ENCODE data around the gene VKORC1L1.
"Not testable (repeated sequence)": the region's sequence is repeated elsewhere in the genome, so short reads cannot be mapped to it uniquely, and the experiment has no call there.

Gene VKORC1L1

DNA sequence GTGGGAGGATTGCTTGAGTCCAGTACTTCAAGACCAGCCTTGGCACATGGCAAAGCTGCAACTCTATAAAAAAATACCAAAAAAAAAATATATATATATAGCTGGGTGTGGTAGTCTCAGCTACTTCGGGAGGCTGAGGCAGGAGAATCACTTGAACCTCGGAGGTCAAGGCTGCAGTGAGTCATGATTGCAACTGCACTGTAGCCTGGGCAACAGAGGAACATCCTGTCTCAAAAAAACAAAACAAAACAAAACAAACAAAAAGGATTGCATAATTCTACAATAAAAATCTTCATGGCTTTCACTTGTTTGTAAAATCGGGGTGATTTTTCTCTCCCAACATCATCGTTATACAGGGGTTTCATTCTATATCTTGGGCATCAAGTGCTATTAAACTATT, 74.0 kb downstream of the VKORC1L1 start:
- DNase-seq, result no peak

DNA sequence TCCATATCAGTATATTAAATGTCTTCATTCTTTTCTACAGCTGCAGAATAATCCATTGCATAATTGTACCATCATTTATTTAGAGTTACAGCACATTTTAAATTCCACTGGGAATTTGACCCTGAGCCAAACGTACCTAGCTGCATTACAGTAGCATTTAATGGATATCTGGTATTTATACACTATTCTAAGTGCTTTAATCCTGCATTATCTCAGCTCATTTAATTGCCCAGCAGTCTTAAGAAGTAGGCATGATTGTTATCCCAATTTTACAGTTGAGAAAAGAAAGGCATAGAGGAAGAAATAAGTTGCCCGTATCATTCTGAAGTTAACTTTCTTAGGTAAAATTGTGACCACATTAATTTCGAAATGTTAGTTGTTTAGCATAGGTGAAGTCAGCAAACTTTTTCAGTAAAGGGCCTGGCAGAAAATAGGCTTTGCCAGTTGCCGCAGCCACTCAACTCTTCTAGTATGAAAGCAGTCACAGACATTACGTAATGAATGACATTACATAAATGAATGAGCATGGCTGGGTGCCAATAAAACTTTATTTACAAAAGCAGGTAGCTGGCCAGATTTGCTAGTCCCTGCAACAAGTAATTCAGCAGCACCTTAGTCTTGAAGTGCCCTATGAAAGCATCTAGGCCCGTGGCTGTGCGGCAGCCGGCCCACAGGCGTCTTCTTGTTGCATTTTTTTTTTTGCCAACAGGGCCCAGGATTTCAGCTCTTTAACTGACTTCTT, 79.1 kb downstream of the VKORC1L1 start:
- no peak for DNase-seq

DNA sequence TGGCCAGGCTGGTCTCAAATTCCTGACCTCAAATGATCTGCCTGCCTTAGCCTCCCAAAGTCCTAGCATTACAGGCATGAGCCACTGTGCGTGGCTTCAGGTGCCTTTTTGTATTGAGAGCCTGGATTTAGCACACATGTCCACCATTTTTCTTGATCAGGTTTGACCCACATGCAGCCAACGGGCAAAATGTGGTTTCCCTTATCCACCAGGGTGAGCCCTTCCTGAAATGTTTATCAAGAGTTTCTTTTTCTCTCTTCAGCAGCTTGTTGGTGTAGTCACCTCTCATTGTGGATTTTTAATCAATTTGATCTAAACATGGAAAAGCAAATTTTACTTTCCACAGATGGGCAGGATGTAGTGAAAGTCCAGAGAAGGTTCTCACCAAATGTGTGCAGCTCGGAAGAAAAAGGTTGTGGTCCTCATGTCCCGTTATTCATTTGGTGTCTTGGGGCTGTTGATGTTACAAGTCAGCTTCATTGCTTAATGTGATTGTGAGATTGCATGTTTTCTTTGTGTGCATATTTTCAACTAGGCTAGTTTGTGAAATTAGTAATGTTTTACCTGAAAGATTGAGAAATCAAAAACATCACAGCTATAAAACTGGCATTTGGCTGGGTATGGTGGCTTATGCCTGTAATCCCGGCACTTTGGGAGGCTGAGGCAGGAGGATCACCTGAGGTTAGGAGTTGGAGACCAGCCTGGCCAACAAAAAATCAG, 80.3 kb downstream of the VKORC1L1 start:
- no peak for DNase-seq

DNA sequence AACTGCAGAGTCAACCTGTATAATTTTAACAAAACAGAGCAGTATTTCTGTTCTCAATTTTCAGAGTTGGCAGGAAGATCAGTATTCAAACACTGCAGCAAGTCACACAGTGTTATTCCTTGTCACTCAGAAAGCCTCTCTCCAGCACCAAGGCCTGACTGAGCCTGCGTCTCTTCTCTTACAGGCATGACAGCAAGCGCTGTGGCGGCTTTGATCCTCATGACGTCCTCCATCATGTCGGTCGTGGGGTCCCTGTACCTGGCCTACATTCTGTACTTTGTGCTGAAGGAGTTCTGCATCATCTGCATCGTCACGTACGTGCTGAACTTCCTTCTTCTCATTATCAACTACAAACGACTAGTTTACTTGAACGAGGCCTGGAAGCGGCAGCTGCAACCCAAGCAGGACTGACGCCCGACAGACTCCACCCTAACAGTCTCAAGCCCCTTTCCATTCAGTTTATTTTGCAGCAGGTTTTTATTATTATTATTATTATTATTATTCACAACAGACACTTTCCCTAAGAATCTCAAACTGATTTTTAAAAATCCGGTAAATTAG, 81.1 kb downstream of the VKORC1L1 start:
- no peak for DNase-seq

DNA sequence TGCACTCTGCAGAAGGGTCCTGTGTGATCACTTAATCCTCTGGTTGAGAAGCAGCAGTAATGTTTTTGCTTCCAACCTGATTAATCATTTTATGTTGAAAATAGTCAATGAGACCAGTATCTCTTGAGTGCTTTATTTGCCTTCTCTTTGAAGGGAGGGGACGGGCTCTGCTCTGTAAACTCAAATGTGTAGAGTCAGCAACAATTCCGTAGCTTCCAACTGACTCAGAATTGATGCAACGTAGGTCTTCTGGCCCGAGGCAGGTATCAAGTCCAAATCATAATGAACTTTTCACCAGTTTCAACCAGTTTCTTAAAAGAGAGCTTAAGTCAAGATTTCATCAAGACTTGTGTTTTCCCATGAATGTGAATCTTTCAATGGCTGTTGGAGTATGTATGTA, 82.8 kb downstream of the VKORC1L1 start:
- no peak for DNase-seq

DNA sequence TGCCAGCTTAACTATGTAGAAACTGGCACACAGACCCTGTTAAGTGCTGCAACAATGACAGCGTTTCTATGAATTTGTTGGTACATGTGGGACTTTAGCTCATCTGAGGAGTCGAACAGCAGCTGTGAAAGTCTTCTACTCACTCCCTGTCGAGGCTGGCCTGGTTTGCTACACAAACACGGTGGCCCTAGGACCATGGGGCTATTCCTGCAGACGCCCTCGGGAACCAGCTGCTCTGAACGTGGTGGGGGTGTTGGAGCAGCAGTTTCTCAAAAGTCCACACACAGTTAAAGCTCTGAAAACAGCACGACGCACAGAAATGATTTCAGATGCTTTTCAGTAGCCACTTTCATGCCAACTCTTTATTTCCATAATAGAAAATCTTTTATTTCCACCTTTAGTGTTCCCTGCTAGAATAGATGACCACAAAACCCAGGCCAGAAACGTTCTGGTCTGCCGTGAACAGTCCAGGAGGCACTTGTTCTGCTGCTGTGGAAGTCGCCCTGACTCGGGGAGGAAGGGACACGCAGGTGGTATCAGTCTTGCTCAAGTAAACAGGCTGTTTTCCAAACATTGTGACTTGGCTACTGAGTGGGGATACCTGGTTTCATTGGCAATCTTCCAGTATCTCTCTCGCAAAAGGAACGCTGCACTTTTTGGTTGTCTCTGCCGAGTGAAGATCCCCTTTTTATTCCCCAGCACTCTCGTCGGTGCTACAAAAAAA, 87.6 kb downstream of the VKORC1L1 start:
- no peak for DNase-seq

DNA sequence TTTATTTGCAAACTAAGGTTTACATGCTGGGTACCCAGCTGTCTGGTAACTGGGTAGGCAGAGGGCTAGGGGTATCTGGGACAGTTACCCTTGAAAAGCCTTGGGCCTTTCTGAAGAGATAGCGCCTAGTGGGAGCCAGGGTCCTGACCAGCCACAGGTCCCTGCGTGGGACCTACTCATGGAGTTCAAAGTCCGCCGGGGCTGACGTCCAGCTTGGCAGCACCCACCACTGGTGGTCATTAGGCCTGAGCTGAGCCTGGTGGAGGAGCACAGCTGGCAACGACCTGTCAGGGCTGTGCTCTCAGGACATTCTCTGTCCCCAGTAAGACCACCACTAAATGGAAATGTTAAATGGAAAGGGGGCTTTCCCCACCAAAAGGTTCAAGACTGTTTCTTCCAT, 89.2 kb downstream of the VKORC1L1 start:
- no peak for DNase-seq

DNA sequence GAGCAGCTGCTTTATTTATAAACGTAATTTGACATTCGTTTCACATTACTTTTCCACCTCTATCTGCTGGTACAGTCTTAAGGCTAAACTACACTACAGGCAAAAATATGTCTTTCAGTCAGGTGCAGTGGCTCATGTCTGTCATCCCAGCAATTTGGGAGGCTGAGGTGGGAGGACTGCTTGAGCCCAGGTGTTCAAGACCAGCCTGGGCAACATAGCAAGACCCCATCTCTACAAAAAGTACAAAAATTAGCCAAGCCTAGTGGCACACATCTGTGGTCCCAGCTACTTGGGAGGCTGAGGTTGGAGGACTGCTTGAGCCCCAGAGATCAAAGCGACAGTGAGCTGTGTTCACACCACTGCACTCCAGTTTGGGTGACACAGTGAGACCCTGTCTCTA, 91.8 kb downstream of the VKORC1L1 start:
- DNase-seq, result not testable (repeated sequence)

DNA sequence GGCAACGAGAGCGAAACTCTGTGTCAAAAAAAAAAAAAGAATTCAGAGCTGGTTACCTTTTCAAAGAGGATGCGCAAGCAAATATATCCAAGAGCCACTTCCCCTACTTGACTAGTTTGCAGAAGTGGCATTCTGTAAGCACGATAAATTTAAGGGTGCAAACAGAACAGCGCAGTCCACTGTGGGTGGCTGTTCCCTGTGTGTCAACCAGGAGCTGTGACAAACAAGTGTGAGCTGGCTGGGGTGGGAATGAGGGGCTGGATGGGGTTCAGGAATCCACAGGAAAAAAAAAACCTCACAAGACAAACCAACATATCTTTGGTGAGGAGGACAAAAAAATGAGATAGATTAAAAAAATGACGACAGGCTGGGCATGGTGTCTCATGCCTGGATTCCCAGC, 93.3 kb downstream of the VKORC1L1 start:
- DNase-seq, result no peak

DNA sequence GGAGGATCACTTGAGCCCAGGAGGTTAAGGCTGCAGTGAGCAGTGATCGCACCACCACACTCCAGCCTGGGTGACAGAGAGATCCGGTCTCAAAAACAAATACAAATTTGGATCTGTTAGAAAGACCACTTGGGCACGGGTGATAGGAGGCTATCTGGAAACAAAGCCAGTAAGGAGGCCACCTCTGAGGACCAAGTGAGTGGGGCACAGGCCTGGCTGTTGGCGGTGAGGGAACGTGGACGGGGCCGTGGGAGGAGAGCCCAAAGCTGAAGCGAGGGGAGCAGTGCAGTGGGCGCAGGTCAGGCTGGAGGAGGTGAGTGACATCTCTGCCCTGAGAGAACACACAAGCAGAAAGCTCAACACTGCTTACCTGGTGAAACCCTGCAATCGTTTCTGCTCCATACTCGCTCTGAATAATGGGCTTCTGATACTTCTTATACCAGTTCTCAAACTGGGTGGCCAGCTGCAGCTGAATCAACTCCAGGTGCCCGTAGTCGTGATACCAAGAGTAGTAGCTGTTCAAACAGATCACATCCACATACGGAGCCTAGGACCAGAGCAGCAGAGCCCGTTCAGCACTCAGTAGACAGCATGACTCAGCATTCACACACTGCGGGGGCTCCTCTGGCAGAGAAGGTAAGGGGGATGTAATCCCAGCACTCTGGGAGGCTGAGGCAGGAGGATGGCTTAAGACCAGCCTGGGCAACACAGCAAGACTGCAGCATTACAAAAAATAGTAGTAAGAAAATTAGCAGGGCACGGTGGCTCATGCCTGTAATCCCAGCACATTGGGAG, 94.7 kb downstream of the VKORC1L1 start:
- DNase-seq, result no peak

DNA sequence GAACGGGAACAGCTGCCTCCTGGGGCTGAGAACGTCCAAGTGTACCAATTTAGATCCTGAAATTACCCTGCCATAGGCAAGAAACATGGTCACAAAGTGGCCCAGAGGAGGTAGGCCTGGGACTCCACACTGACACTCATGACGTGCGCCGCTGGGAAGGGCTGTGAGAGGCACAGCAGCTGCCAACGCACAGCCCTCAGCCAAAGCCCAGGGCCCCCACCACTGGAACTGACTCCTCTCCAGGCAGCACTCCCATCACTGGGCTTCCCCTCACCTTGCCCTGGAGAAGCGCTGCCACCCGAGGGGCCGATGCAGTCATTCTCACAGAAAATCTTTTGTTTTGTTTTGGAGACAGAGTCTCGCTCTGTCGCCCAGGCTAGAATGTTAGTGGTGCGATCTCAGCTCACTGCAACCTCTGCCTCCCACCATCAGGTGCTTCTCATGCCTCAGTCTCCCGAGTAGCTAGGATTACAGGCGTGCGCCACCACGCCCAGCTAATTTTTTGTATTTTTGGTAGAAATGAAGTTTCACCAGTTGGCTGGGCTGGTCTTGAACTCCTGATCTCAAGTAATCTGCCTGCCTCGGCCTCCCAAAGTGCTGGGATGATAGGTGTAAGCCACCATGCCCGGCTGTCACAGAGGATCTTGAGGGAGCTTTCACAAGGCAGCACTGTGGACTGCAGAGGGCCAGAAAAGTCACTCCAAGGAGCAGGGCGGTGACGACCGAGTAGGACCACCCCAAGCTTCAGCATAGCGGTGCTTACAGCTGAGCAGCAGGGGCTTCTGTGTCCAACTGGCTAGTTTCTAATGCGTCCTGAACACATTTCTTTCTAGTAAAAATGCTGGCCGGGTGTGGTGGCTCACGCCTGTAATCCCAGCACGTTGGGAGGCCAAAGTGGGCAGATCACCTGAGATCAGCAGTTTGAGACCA, 95.6 kb downstream of the VKORC1L1 start:
- DNase-seq, result no peak

DNA sequence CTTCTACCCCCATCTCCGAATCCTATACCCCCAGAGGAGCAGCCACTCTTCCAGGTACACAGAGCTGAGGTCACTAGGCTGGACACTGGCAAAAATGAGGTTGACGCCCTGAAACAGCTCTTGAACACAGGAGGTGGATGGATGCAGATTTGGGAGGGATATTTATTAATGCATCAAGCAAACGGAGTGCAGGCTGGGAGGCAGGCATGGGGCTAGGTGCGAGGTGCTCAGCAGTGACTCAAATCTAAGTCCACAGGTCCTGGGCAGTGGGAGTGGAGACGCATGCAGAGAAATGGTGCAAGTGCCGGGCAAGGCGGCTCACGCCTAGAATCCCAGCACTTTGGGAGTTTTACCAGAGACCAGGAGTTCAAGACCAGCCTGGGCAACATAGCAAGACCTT, 98.1 kb downstream of the VKORC1L1 start:
- no peak for DNase-seq

DNA sequence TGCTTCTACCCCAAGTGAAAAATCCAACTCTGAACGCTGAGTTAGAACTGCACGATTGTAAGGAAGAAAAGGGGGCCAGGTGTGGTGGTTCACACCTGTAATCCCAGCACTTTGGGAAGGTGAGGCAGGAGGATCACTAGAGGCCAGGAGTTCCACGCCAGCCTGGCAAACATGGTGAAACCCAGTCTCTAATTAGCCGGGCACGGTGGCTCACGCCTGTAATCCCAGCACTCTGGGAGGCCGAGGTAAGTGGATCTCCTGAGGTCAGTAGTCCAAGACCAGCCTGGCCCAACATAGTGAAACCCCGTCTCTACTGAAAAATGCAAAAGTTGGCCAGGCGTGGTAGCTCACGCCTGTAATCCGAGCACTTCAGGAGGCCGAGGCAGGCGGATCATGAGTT, 100.1 kb downstream of the VKORC1L1 start:
- DNase-seq, result no peak

DNA sequence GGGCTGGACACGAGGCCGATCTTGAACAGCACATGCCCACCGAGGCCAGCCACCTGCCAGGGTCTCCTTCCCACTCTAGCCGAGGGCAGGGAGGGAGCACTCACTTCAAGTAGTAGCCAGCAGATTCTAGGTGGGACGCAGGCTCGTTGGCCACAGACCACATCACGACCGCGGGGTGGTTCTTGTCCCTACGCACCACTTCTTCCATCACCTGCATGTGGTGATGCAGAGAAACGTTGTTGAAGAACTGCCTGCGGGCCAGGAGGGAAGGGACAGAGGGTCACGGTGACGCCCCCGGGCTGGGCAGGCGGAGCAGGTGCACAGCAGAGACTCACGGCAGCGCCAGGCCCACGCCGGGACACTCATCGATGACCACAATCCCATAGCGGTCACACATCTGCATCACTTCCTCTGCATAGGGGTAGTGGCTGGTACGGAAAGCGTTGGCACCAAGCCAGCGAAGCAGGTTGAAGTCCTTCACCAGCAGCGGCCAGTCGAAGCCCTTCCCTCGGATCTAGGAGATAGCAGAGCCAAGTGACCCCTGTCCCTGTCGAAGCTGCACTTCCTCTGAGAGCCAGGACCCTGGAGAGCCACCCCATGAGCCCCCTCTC, 101.4 kb downstream of the VKORC1L1 start:
- no peak for DNase-seq

DNA sequence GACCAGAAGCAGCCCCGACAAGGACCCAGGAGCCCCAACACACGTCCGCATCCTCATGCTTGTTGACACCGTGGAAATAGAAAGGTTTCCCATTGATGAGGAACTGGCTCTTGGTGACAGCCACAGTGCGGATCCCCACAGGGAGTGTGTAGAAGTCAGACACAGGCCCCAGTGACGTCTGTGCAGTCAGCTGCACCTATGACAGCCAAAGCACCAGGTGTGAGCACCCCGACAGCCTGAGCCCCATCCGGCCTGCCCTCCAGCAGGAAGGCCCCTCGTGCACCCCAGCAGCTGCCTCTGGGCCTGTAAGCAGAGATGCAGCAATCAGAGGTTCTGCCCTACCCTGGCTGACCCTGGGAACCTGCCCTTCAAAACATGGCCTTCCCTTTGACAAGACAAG, 102.0 kb downstream of the VKORC1L1 start:
- no peak for DNase-seq

DNA sequence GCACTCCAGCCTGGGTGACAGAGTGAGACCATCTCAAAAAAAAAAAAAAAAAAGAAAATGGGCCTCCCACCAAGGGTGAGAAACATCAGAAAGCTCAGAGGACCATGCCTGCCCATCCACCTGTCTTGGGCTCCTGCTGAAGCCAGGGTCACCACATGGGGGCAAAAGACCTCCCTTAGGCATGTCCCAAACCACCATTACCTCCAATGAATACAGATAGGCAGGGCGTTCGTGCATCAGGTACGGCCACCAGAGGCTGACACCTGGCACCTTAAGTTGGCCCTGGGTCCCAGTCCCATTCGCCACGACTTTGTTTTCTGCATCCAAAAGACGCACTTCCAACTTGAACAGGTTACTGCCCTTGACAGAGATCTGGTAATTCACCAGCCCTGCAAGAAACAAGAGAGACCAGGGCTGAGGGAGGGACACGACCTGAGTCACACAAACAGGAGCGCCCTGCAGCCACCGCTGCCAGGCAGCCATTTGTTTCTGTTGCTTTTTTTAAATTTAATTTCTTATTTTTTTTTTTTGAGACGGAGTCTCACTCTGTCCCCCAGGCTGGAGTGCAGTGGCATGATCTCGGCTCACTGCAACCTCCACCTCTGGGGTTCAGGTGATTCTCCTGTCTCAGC, 103.1 kb downstream of the VKORC1L1 start:
- DNase-seq, result no peak

DNA sequence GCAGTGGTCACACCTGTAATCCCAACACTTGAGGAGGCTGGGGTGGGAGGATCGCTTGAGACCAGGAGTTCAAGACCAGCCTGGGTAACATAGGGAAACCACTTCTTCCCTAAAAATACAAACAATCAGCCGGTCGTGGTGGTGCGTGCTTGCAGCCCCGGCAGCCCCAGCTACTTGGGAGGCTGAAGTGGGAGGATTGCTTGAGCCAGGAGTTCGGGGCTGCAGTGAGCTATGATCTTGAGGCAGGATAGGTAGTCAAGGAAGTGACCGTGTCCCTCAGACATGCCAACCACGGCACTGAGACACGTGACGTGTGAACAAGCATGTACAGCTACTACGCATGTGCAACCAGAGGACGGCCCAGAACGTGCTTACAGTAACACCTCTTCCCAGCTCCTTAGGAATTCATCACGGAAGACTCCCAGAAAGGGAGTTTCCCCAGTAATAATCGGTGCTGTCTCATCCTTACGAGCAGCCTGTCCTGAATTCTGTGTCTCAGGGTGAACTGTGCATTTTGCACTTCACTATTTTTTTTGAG, 103.9 kb downstream of the VKORC1L1 start:
- DNase-seq, result no peak

DNA sequence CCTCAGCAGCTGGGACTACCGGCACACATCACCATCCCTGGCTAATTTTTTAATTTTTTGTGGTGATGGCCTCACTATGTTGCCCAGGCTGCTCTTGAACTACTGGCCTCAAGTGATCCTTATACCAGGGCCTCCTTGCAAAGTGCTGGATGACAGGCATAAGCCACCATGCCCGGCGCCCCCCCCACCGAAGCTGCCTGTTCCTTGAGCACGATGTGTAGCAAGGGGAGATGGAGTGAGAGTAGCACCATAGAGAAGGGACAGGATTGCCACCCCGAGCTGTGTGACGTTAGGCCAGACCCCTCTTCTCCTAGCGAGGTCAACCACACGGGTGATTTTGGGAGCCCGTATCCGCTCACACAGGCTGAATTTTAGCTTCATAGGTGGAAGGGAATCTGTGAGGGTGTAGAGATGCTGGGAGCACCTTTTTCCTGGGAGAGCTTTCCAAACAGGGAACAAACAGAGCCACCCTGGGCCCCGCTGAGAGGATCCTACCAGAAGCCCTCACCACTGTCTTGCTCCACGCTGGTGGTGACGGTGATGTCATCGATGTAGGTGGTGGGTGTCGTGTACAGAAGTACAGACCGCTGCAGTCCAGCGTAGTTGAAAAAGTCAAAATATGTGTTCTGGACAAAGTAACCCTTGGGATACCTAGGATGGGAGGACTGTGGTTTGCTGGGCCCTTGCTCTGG, 106.2 kb downstream of the VKORC1L1 start:
- no peak for DNase-seq

DNA sequence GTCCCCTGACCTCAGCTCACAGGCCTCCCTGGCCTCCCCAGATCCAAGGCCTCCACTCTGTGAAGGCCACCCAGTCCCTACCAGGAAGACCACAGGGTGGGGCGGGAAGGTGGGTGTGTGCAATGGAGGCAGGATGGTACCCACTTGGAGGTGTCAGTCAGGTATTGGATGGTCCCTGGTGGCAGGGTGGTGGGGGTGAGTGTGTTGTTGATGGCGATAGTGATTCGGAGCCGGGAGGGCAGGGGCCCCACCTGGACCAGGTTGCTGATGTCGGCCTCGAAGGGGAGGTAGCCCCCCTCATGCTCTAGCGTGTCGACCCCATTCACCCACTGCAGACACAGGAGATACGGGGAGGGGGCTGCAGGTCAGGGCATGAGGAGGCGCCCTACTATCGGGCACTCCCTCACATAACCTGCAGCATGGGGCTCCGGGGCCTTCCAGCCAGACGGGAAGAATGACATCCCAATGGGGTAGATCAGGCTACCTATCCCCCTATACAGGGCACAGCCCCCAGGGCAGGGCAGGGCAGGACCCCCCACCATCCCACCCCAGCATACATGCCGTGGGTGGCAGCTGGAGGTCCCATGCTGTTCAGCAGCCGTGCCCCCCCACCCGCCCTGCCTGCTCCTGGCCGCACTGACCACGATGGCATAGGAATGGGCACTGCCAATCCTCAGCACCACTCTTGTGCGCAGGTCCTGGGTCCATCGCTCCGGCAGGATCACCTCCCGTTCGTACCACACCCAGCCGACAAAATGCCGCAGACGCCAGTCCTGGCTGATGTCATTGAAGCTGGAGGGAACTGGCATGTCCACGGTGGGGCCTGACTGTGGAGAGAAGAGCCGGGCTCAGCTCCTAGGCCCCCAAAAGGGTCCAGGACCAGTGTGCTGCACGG, 107.0 kb downstream of the VKORC1L1 start:
- DNase-seq, result no peak
